ENCODE results near the gene YTHDF1. TPM values are rescaled to one million over a fixed set of nuclear protein-coding genes. Genes with fewer than 3 reads are reported as not detected.

YTHDF1 gene
- total and polyA plus RNA-seq, 2 of the 8 experiments (the other 6 are each of a cell fraction or from before 2014, with no cell fraction given) = 32.8 to 66.0 TPM

DNA sequence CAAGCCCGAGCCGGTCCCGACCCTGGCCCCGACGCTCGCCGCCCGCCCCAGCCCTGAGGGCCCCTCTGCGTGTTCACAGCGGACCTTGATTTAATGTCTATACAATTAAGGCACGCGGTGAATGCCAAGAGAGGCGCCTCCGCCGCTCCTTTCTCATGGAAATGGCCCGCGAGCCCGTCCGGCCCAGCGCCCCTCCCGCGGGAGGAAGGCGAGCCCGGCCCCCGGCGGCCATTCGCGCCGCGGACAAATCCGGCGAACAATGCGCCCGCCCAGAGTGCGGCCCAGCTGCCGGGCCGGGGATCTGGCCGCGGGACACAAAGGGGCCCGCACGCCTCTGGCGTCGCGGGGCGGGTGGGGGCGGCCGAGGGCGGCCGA lies 37.5 kb downstream of the YTHDF1 start (continued):
- TF ChIP-seq HDAC6 (IDR thresholded peaks at IDR 0.05; ENCODE audit: low read depth, low read length) (no peak), SAP30 (IDR thresholded peaks at IDR 0.05; ENCODE audit: insufficient read depth, insufficient replicate concordance, low read length) (no peak), SRF (IDR thresholded peaks at IDR 0.05; ENCODE audit: low read depth, low read length) (no peak), YY1 (IDR thresholded peaks at IDR 0.05; ENCODE audit: low read depth, low read length) (peak; percentile 86), KDM4A (IDR thresholded peaks at IDR 0.05; ENCODE audit: low read depth, low read length, severe bottlenecking) (peak; percentile 6), RBBP5 (IDR thresholded peaks at IDR 0.05; ENCODE audit: borderline replicate concordance, low read depth, low read length) (0 out of 2 replicates have a peak, but pooled peaks have one; percentile 12)

Data from H1 (cell line).